GM19395 (cell line): Measurements from ENCODE around the gene TIMP2.
"Not testable (repeated sequence)": the region's sequence is repeated elsewhere in the genome, so short reads cannot be mapped to it uniquely, and the experiment has no call there.

Source experiments
- ATAC-seq: cut with Tn5 transposase; IDR thresholded peaks from one replicate; pipeline ENCODE4 v1.9.1; 2021; ENCODE audit warnings: mild to moderate bottlenecking, moderate library complexity; ENCODE audit not compliant: unreplicated experiment

TIMP2 gene

DNA sequence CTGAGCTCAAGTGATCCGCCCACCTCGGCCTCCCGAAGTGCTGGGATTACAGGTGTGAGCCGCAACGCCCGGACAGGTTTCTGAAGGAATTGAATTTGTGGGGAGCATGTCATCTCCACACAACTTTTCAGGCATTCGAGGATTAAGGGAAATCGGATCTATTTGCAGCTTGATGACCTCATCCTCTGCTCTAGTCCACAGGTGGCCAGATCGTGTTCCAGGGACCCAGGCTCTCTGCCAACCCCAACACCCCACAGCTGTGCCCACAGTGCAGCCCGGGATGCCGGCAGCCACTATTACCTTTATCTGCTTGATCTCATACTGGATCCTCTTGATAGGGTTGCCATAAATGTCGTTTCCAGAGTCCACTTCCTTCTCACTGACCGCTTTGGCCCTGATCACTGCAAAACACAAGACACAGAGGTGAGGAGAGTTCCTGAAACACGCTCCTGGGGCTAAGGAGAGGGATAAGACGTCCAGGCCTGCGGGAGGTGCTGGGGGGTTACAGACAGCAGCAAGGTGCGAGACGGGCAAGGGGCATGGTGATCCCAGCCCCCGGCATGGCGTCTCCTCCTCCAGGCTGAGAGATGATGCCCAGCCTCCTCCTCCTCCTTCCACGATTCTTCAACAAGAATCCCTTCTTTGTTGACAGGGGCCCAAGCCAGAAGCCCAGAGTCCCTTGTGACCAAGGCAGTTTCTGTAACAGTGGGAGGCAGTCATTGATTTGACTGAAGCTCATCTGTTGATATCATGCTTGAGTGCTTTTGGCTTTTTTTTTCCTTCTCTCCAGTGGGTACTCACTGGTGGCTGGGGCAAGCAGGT is 51.5 kb downstream of the TIMP2 start:
- ATAC-seq, result no peak

GRCh38 chr17:78872486-78872885 is 52.7 kb downstream of the TIMP2 start:
- no peak for ATAC-seq

DNA sequence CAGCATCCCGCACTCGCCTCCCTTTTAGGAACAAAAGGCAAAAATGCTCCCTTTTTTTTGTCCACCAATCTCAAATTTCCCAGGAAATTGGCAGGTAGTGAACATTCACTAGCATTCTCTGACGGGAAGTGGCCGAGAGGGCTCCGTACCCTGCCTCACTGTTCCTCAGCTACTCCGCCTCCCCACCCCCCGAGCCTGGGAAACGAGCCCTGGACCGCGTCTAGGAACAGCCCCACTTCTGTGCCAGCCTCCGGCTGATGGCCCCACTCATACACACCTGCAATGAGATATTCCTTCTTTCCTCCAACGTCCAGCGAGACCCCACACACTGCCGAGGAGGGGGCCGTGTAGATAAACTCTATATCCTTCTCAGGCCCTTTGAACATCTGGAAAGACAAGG is 54.6 kb downstream of the TIMP2 start:
- no peak for ATAC-seq

GRCh38 chr17:78868391-78868790 is 56.8 kb downstream of the TIMP2 start:
- no peak for ATAC-seq

- ATAC-seq, result not testable (repeated sequence)
Measured at GRCh38 chr17:78867046-78867445, 58.1 kb downstream of the TIMP2 start.

DNA sequence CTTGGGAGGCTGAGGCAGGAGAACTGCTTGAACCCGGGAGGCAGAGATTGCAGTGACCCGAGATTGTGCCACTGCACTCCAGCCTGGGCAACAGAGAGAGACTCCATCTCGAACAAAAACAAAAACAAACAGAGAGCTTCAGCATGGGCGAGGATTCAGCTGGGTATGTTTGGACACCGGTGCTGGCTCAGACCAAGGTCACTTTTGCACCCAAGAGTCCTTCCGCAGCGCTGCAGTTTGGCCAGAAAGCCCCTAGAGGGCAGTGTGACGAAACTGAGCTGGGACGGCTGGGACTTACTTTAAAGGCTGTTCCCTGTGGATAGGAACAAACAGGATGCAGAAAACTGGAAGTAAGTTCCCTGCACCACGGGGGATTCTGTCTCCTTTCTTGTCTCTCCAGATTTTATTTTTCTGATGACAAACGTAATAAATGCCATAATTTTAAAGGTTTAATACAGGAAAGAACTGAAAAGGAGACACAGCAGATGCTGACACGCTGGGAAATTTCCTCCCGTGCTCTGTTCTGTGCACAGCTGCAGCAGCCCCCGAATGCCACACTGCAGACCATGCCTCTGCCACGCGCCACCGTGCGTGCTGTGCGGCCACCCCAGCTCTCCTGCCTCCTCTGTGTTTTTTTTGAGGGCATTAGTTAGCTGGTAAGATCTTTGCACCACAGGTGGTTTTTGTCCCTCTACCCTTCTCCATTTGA is 59.4 kb downstream of the TIMP2 start:
- no peak for ATAC-seq

DNA sequence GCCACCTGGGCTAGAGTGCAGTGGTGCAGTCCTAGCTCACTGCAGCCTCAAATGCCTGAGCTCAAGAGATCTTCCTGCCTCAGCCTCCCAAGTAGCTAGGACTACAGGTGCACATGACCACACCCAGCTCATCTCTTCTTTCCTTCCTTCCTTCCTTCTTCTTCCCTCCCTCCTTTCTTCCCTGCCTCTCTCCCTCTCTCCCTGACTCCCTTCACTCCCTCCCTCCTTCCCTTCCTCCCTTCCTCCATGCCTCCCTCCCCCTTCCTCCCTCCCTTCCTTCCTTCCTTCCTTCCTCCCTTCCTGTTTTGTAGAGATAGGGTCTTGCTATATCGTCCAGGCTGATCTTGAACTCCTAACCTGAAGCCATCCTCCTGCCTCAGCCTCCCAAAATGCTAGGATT is 61.1 kb downstream of the TIMP2 start:
- no peak for ATAC-seq

DNA sequence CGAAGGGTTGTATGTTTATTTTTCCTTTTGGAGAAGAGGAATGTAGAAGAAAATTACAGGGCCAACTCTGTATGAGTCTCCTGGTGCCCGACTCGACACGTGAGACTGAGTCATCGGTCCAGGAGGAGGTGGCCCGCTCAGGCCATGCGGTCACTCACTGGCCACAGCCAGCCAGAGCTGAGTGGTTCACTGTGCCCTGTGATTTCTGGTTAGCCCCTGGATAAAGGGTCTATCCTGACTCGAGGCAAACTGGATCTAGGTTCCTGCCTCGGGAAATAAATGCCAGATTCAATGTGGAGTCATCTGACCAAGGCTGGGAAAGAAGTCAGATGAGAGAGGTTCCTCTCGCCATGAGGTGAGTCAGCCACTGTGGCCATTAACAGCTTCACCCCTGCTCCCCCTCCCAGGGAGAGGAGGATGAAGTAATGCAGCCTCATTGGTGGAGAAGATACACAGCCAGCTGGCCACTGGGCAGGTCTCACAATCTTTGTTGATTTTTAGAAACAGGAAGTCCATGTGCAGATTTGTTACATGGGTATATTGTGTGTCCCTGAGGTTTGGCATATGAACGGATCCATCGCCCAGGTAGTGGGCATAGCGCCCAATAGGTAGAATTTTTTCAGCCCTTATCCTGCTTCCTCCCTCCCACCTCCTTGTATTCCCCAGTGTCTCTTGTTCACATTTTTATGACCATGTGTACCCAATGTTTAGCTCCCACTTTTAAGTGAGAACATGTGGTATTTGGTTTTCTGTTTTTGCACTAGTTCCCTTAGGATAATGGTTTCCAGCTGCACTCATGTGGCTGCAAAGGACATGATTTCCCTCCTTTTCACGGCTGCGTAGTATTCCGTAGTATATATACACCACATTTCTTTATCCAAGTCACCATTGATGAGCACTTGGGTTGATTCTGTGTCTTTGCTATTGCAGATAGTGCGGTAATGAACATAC is 62.8 kb downstream of the TIMP2 start:
- ATAC-seq, result no peak

DNA sequence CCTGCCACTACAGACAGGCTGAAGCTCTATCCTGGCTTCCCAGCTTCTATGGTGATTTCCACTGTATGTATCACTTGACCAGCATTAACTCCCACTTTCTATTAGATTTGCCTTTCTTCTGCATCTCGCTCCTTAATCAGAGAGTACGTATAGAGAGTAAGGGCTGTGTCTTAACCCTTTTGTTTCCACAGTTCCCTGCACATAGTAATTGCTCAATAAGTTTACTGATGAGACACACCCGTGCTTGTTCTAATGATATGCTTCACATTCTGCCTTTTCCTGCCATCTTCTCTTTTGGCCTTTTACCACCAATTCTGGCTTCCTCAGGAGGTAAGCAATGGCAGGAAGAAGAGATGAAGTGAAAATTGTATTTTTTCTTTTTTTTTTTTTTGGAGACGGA is 64.0 kb downstream of the TIMP2 start:
- ATAC-seq, result no peak

DNA sequence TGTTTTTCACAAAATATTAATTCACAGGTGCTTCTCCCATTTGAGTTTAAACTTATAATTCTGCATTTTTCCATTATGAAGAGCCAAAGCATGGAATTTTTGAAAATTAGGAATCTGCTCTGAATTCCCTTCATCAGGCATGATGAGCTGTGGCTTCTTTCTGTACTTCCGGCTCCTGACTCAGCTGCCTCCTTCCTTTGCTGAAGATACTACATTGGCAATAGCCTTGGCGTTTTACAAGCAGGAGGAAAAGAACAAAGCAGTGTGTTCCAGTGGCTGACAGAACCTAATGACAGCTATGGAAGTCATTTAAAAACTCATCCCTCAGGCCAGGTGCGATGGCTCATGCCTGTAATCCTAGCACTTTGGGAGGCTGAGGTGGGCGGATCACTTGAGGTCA is 66.1 kb downstream of the TIMP2 start:
- no peak for ATAC-seq

DNA sequence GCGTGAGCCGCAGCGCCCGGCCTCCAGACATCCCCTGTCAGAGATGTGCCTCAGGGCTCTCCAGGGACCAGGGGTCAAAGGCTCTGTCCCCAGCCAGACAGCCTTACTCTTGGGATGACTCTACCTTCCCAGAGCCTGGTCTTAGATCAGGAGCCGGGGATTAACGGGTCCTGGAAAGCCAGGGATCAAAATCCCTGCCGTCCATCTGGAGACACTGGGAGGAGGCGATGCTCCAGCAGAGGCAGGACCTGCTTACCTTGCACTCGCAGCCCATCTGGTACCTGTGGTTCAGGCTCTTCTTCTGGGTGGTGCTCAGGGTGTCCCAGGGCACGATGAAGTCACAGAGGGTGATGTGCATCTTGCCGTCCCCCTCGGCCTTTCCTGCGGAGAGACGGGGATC is 67.9 kb downstream of the TIMP2 start:
- no peak for ATAC-seq

GRCh38 chr17:78855561-78856165 is 69.5 kb downstream of the TIMP2 start:
- no peak for ATAC-seq

DNA sequence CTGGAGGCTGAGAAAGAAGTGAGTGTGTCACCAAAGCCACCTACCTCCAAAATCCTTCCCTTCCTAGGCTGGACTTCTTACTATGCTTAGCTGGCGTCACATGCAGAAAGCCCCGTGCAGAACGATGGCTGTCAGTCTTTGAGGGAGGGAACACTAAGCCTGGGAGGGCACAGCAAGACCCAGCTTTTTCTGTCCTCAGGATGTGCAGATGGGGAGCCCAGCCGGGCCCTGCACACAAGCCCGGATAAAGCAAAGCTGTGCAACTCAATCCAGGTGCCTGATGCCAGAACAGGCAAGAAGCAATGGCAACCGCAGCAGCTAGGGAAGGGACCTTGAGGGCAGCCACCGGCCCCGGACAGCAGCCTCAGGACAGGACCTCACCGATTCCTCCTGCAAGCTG is 70.7 kb downstream of the TIMP2 start:
- no peak for ATAC-seq

- ATAC-seq, result no peak
Measured at GRCh38 chr17:78853926-78854394, 71.2 kb downstream of the TIMP2 start.

- ATAC-seq, result no peak
Measured at GRCh38 chr17:78852709-78853121, 72.5 kb downstream of the TIMP2 start.

GRCh38 chr17:78849026-78849425 is 76.2 kb downstream of the TIMP2 start:
- no peak for ATAC-seq

DNA sequence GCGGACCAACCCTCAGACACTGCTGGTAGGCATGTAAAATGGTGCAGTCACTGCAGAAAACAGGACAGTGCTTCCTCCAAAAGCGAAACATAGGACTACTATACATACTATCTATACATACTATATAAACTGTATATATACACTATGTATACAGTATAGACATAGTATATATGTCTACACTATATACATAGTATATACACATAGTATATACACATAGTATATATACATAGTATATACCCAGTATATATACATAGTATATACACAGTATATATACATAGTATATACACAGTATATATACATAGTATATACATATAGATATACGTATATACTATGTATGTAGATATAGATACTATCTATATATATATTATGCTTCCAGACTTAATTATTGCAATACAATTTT is 78.1 kb downstream of the TIMP2 start:
- ATAC-seq, result no peak

- no peak for ATAC-seq
Measured at GRCh38 chr17:78844301-78845005, 80.7 kb downstream of the TIMP2 start.

- no peak for ATAC-seq
Measured at GRCh38 chr17:78842881-78843565, 82.2 kb downstream of the TIMP2 start.
